Embryonic facial prominence (tissue), 1 donor: Measurements from ENCODE around the gene EDRF1.
"Not testable (repeated sequence)": the region's sequence is repeated elsewhere in the genome, so short reads cannot be mapped to it uniquely, and the experiment has no call there.

Source experiments
- DNase-seq: peaks from one replicate; pipeline ENCODE4 v3.0.0-alpha.2; 2016; ENCODE audit errors: extremely low spot score

Gene EDRF1

DNA sequence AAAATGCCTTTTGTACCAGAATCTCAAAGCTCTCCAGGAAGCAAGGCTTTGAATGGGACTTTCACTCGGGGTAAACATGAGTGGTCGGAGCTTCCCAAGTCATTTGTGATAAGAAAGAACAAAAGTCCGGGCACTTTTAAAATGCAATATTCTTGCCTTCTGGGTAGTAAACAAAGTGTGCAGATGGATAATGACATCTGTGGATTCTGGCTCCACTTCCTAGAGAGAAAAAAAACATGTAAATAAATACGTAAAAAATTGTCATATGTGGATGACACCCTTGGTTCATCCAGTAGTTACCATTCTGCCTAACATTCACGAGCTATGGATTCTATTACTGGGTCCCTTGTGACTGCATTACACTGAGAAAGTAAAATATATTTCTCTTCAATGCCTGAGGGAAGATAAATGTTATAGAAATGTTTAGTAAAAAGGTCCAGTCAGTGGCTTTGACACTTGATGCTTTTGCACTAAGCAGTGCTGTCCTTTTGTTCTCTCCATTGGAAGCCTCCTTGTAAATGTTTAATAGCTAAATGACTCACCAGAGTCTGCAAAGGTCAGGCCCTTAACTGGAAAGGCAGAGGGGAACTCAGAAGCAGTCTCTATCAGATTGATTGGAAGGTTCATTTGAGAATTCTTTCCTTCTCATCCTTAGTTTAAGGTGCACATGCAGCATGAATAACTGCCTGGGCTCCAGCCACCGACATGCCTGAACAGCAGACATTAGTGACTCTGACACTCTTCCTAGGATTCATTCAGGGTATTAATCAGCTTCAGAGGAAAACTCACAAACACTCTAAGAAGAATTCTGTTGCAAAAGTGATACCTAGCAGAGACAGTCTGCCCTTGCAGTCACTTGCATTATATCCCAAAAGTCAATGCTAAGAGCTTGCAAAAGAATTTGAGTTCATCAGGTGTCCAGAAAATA lies 11.7 kb upstream of the EDRF1 start:
- no peak for DNase-seq

DNA sequence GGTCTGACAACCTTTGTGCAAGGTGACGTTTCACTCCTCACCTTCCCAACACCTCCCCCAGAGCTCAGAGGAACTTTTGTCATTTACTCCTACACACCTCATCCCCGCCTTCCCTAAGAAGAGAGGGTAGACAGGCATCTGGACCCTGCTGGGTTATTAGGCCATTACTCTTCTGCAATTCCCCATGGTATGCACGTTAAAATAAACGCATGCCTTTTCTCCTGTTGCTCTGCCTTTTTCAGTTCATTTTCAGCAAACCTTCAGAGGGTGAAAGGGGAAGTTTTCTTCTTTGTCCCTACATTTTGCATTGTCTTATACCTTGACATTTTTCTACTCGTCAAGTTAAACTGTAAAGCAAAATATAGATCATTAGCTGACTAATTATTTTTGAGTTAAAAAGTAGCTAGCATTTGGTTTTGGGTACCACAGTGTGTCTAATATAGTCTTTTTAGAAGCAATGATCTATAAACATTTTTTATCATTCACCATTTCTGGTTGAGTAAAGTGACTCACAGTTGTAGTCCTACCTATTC lies 10.5 kb upstream of the EDRF1 start:
- no peak for DNase-seq

DNA sequence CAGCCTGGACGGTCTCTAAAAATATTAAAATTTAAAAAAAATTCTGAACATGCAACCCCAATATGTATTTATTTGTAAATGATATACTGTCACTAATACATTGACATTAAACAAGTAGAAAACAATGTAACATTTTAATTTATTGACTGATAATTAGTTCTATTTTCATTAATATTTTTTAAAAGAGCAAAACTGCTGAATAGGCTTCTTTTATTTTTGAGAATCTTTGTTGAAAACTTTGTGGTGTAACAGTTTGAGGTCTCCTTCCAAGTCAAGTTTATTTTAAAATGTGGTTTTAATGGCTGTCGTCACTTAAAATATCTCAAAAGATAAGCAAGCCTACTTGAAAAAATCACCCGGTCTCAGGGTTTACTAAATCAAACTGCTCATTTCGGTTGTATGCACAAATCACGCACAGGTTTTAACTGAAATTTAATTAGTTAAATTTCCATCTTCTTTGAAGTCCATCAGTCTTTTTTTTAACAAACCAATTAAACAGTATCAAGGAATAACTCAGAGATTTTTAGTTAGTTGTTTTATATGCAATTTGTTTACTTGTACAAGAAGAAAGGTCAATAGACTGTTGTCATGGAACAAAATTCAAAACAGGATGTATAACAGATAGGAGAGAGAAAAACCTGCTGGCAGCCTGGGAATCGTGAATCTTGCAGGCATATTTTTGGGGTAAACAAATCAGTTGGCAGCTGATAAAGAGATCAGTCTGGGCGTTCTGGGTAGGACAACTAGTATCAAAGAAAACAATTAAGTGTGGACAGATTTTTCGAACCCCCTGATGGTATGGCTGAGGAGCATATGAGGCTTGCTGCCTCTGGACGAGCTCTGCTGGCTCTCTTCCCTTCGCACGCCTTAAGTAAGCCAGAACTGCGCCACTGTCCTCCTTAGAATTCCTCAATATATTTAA lies 9.7 kb upstream of the EDRF1 start:
- DNase-seq = no peak

DNA sequence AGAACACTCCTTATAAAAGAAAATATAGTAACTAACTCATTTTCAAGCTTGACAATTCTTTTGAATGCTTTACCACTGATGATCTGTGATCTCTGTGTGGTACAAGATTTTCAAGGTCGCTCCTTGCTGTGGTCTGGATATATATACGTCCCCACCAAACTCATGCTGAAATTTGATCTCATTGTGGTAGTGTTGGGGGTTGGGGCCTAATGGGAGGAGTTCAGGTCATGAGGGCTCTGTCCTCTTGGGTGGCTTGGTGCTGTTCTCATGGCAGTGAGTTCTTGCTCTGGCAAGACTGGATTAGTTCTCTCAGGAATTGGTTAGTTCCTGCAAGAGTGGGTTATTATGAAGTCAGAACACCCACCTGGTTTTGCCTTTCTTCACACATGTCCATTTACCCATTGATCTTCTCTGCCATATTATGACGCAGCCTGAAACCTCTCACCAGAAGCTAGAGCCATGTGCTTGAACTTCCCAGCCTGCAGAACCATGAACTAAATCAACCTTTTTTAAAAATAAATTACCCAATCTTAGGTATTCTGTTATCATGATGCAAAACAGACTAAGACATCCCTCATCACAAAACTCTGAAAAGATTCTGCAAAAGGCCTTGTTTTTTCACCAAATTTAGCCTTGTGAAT lies 8.3 kb upstream of the EDRF1 start:
- DNase-seq = no peak

DNA sequence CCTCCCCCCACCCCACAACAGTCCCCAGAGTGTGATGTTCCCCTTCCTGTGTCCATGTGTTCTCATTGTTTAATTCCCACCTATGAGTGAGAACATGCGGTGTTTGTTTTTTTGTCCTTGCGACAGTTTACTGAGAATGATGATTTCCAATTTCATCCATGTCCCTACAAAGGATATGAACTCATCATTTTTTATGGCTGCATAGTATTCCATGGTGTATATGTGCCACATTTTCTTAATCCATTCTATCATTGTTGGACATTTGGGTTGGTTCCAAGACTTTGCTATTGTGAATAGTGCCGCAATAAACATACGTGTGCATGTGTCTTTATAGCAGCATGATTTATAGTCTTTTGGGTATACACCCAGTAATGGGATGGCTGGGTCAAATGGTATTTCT lies 4.8 kb upstream of the EDRF1 start:
- DNase-seq = not testable (repeated sequence)

DNA sequence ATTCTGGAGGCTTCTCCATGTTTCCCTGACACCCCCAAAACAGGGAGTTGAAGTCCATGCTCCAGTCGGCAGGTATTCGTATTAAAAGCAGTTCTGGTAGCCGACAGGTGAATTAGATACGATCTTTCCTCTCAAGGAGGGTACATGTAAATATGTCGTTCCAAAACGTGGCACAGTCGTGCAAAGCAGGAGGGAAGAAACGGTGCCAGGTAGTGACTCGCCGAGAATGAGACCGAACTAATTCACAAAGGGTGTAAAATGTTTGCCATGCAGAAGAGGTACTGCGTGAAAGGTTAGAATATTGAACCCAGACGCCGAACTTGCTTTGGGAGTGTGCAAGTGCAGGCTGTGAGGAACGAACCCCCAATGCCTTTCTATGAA lies 483 bp downstream of the EDRF1 start:
- no peak for DNase-seq

DNA sequence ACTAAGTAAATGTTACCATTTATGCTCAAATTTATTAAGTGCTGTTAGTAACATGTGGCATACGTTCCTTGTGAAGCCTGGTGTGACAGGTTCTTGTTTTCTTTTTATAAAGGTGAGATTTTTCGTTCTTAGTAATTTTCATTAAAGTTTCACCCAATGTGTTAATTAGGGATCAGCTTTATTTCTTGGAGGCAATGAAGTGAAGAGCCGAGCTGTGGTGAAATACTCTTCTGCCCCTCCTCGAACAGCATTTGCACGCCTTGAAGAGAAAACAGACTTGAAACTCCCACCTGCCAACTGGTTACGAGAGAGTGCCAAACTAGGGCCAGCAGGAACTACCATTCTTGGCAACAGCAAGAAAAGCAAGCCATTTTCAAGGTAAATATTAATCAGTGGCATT lies 1.5 kb downstream of the EDRF1 start:
- DNase-seq = no peak

DNA sequence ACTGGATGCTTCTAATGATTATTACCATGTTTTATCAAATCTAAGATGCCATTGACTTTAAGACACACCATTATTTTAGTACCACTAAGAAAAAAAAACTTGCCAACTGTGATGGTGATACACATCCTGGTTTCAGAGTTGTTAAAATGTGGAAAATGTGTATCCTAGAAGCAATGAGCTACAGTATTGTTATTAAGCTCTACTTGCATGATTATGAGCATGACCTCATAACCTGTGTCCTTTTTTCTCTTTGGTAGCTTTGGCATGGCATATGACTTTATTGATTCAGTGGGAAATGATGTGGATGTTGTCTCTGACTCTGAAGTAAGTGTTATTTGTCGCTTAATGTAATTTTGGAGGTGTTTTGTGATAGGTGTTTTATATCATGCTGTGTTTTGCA lies 3.3 kb downstream of the EDRF1 start:
- DNase-seq = no peak

DNA sequence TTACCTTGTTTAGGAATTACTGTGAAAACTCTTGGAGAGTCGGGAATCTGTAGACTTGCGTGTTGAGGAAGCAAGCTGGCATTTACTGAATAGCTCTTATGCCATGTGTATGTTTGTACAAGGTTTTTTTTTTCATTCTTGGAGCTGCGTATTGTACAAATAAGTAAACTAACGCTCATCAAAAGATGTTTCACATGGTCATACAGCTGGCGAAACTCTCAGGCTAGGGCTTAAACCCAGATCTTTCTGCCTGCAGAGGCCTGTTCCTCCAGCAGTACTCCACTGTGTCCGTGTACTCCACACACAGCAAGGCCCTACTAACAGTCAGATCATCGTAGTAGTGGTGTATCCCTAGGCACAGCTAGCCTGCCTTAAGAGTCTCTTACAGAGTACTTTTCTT lies 7.4 kb downstream of the EDRF1 start:
- DNase-seq = no peak

DNA sequence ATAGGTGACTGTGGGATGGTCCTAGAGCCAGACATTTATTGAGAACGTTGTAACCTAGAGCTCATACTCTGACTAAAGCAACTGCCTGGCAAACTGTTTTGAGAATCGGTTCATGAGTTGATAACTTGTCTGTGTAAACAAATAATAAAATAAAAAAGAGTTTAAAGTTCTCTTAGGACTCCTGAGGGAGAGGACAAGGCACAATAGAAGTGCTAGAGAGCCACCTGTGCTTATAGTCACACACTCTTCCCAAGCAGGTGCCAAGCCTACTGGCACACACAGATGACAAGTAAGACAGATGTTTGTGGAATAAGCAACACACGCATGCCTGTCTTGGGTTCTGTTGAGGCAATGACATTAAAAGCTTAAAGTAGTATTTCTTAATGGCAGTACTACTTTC lies 7.9 kb downstream of the EDRF1 start:
- no peak for DNase-seq

DNA sequence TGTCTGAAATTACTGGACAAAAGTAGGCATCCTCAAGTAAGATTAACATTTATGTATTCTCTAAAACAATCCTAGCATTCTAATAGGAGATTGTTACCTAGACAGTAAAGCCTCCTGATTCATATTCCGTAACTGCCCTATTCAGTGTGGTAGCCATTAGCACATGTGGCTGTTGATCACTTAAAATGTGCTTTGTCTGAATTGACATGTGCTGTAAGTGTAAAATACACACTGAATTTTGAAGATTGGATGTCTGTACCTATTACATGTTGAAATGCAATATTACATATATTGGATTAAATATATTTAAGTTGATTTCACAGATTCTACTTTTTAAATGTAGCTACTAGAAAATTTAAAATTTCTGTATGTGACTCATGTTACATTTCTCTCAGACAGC lies 14.6 kb downstream of the EDRF1 start:
- no peak for DNase-seq

DNA sequence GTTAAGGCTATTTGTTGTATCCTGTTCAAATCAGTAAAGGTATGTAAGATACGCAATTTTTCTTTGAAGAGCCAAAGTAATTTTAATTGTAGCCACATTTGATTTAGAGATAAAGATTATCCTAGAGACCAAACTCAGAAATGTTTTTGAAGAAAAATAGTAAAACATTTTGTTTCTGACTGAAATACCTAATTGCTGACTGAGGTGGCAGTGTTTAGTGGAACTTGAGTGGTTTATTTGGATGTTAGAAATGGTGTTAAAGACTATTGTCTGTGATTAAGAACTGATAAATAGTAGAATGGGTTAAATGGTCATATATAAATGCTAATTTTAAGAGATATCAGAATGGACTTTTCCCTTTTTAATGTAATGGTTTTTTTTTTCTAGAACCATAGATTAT lies 15.3 kb downstream of the EDRF1 start:
- no peak for DNase-seq

DNA sequence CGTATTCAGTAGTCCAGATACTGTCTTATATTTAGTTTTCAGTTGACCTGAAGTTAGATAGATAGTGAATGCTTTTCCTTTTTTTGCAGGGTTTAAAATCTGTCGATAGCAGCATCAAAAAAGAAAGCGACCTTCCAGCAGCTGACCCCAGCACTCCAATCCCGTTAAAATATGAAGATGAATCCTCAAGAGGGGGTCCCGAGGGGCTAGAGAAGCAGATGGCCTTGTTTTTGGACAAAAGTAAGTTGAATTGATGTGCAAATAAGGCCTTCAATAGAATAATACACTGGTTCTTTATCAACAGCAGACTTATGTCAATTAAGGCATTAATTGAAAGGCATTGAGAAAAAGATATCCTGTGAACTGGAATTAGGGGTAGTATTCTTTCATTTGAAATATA lies 18.7 kb downstream of the EDRF1 start:
- no peak for DNase-seq

DNA sequence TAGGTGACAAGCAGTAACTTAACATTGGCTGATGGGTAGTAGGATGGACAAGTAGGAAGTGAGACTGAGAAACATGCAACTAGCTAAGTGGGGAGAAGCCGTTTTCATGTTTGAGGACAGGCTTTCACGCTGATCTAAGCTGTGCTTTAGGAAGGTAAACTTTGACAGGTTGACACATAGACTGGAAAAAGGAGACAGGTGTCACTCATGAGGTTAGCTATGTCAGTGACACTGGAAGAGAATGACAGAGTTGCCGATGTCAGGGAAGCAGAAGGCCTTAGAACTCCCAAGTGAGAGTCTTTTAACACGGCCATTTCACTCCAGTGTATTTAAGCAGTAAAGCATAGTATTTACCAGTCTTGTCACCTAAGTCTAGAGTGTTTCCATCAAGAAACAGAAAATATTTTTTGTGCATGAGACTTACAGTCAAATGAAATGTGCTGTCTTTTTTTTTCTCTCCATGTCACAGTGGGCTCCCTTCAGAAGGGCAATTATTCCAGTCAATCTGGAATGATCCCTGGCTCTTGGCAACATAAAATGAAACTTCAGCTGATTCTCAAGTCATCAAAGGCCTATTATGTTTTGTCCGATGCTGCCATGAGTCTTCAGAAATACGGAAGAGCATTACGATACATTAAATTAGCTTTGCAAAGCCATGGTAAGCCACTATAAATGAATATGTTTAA lies 20.6 kb downstream of the EDRF1 start:
- no peak for DNase-seq

DNA sequence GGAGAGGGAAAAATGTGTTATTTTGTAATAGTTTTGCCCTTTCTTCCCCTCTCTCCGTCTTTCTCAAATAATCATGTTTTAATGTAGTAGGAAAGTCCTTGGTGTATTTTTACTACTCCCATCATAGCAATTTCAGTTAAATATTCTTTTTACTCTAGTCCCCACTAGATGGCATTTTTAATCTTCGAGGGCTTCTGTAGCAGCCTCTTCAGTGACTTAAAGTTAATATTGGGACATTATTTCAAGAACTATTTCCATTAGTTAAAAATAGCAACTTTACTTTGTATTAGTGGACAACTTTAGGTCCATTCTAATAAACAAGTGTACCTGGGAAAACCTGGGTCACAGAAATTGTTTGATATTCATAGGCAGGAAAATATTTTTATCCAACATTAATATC lies 23.0 kb downstream of the EDRF1 start:
- DNase-seq = no peak

DNA sequence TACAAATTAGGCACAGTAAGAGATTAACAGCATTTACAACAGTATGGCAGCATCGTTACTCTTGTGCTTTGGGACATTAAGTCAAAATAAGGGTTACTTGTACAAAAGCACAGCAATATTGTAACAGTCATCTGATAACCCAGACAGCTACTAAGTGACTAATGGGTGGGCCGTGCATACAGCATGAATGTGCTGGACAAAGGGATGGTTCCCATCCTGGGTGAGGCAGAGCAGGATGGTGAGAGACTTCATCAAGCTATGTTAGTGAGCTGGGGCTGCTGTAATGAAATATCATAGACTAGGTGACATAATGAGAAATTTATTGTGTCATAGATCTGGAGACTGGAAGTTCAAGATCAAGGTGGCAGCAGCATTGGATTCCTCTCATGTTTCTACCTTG lies 25.4 kb downstream of the EDRF1 start:
- no peak for DNase-seq

DNA sequence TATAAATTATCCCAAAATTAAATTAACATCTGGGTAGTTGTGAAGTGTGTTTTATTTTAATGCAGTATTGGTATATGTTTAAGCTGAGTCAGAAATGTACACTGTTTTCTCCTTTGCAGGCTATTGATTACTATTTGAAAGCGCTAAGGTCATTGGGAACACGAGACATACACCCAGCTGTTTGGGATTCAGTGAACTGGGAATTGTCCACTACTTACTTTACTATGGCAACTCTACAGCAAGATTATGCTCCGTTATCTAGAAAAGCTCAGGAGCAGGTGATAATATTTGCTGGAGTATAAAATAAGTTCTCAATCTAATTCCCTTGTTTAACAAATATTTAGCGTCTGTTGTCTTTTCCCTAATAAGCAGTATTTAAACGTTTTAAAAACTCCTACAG lies 27.9 kb downstream of the EDRF1 start:
- no peak for DNase-seq

DNA sequence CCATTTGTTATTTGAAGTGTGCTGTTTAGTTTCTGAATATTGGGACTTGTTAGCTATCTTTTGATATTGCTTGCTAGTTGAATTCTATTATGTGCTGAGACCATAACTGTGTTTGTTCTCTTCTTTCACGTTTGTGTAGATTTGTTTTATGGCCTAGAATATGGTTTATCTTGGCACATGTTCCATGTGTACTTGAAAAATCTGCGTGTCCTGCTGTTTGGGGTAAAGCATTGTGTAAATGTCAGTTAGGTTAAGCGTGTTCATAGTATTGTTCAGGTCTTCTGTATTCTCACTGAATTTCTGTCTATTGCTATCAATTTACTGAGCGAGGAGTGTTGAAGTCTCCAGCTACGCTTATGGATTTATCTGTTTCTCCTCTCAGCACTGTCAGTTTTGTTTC lies 36.7 kb downstream of the EDRF1 start:
- DNase-seq = no peak

DNA sequence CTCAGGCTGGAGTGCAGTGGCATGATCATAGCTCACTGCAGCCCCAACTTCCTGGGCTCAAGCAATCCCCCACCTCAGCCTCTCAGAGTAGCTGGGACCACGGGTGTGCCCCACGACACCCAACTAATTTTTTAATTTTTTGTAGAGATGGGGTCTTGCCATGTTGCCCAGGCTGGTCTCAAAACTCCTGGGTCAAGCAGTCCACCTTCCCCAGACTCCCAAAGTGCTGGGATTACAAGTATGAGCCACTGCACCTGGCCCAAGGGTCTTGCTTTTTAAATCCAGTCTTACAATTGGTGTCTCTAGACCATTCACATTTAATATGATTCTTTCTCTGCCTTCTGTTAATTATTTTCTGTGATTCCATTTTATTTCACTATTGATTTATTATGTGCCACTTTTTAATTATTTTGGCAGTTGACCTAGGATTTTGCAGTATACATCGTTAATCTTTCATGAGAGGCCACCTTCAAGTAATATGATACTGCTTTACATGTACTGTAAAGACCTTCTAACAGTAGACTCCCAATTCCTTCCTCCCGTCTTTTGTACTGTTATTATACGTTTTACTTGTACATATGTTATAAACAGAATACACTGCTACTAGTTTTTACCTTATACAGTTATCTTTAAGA lies 37.5 kb downstream of the EDRF1 start:
- DNase-seq = no peak

DNA sequence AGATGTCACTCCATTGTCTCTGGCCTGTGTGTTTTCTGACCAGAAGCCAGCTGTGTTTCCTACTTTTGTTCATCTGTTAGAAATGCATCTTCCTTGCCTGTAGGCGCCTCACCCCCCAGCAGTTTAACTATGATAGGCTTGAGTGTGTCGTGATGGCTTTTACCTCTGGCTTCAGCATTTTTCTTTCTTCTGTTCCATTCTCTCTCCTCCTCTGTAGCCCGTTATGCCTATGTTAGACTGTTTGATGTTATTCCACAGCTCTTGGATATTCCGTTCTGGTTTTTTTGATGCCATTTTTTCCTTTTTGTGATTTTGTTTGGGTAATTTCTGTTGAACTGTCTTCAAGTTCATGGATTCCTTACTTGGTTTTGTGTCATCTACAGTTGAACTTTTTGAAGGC lies 38.2 kb downstream of the EDRF1 start:
- no peak for DNase-seq

DNA sequence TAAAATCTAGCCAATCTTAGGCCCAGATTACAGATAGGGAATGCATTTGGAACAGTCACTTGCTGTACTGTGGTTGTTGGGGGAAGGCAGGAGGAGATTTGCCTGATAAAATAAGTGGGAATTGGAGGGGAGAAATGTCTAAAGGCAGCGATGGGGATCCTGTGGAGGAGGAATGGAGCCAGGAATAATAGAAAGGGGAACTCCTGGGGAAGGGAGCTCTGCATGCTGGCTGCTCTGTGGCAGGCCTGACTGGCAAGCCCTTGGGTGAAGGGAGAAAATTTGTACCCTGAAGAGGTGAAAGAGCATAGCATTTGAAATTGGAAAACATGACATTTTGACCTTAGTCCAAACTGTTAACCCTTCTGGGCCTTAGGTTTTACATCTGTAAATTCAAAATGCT lies 42.5 kb downstream of the EDRF1 start:
- no peak for DNase-seq
